Fibroblast of skin of left quadriceps (primary cell): ENCODE measurements around the gene CTCF.
"Not testable (repeated sequence)": the region's sequence is repeated elsewhere in the genome, so short reads cannot be mapped to it uniquely, and the experiment has no call there.

Source experiments
- DNase-seq, 2 experiments: peaks; one replicate each; pipeline ENCODE4 v3.0.0-alpha.2; 2013; ENCODE audit warnings: low read depth in 2 of 2

The CTCF gene

DNA sequence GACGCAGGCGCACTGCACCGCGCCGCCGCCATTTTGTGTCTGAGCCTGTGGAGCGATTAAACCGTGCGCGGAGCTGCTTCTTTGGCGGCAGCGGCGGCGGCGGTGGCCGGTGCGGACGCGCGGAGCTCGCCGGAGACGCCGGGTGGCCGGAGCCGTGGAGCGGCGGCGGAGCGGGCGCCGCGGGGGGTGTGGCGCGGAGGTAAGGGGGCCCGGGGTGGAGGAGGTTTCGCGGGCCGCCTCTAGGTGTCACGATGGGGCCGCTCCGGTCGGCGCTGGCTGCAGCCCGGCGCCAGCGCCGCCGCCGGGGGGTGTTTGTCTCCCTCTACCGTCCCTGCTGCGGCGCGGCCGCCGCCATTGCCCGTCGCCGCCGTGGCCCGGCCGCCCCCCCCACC lies at the start of gene CTCF:
Gene CTCF (plus strand): TSS at position 1 of the 392 bp plus-strand sequence. CDS start 48,307 bp downstream, outside the sequence.
- DNase-seq: peak; percentile 65 to 70

- DNase-seq: not testable (repeated sequence)
These were observed 48.4 kb upstream of the CTCF start for GRCh38 chr16:67513892-67514291.

DNA sequence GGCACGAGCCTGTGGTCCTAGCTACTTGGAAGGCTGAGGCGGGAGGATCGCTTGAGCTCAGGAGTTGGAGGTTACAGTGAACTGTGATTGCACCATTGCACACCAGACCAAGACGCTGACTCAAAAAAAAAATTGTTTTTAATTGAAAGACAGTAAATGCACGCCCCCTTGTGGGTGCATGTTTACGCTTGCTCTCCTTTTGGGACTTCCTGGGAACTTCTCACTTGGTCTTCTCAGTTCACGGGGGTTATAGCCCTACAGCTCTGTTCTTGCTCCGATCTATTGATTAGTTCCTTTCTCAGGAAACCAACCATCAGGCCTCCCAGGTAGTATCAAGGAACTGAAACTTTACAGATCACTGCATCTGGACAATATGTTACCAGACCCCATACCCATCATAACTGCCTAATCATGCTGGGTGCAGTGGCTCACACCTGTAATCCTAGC lies 47.9 kb upstream of the CTCF start:
- DNase-seq: peak; percentile 58 to 60

GRCh38 chr16:67516296-67517154 lies 45.8 kb upstream of the CTCF start:
- peak; percentile 49 to 52 for DNase-seq

GRCh38 chr16:67517155-67517445 lies 45.2 kb upstream of the CTCF start:
- no peak for DNase-seq

DNA sequence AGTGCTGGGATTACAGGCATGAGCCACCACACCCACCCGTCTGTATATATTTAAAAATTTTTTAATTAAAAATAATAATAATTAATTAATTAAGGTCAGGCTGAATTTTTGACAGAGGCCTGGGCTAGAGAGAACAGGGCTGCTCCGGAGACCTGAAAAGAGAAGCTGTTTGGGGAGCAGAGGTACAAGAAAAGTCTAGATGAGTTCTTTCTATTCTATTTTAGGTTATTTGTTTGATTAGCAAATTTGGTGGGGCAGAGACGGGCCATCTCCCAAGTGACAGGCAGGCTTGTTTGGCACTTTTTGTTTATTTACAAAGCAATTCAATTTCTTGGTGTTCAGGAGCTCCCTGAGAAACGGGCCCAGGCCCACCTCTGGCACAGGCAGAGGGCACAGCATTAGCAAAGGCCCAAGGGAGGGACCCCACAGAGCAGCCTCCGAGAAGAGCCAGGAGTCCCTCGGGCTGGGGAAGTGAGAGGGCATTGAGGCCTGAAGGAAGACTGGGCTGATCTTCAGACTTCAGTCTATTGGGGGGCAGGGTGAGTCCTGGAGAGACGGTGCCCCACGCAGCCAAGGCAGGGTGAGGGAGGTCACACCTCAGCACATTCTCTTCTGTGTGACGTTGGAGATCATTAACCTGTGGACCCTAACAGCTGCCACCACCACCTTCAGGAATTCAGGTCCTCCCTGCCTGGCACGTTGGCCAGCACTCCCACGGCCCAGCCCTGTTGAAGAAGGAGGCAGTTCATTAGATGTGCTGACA lies 44.5 kb upstream of the CTCF start:
- no peak for DNase-seq

GRCh38 chr16:67518676-67519075 lies 43.6 kb upstream of the CTCF start:
- no peak for DNase-seq

- DNase-seq: no peak
These were observed 43.1 kb upstream of the CTCF start for GRCh38 chr16:67519242-67519641.

DNA sequence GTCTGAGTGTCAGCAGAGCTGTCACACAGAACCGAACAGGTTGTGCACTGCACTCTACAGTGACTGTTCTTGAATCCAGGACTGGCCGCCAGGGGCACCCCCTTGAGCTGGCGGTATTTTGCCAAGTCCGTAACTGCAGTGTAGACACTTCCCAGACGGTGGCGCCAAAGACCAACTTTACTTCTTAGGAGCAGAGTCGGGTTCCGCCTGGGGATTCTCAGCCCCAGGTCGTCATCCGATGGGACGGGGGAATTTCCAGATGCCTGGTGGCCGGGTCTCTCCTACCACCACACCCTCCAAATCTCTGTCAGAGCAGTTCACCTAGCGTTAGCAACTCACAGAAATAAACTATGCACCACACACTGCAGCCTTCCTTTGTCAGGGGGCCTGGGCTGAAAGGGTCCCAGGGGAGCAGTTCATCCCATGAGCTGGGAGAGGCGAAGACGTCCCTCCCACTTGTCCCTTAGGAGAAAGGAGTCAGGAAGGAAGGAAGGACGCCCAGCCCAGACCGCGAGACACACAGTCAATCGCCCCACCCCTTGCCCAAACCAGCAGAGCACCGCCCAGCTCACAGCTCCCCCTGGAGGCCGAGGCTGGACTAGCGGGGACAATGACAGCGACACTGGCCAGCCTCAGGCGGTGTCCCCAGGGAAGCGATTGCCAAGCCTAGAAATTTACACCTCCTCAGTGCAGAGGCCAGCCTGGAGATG lies 41.1 kb upstream of the CTCF start:
- DNase-seq: peak; percentile 88 to 91

DNA sequence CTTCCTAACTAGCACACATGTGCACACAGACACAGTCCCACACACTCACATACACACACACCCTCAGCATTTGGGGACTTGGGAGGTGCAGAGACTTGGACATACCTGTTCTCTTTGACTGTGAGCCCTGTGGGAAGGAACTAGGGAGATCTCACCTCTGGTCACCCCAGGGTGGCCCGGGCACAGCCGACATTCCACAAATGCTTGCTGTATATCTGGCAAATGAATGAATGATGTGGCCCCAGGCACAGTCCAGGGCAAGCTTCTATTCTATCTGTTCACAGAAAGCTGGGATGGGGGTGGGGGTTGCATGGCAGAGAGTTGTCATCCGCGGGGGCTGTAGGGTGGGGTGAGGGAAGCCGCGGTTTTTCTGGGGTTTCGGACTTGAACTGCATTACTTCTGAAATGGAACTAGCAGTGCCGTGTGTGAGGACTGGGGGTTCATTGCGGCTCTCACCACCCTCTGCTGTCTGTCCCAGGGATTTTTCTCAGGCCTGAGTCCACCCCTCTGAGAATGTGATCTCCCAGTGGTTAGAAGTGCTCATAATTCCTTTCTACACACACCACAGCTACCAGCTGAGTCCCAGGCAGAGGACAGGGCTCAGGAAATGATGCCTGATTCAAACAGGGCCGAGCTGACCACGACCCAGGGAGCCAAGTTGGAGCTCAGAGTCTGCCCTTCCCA lies 37.0 kb upstream of the CTCF start:
- no peak for DNase-seq

DNA sequence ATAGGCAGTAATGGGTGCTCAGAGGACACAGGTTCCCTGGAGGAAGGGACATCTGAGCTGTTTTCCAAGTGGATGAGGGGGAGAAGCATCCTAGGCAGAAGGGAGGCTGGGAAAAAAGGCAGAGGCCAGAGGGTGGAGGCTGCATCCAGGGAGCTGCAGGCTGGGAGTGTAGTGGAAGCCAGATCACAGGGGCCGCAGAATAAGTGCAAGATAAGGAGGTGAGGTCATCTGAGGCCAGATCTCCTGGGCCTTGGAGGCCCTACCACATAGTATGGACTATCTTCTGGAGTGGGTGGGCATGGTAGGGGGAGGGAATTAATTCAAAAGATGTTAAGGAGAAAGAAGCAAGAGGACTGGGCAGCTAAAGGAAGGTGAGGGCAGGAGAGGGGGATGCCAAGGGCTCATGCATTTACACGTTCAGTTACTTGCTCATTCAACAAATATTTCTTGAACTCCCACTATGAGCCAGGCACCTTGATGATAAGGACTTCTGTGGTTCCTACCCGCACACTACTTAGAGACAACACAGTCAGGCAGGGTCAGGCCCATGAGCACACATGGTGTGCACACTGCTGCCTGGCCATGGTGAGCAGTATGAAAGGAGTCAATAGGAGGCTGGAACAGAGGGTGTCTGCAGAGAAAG lies 36.1 kb upstream of the CTCF start:
- no peak for DNase-seq

DNA sequence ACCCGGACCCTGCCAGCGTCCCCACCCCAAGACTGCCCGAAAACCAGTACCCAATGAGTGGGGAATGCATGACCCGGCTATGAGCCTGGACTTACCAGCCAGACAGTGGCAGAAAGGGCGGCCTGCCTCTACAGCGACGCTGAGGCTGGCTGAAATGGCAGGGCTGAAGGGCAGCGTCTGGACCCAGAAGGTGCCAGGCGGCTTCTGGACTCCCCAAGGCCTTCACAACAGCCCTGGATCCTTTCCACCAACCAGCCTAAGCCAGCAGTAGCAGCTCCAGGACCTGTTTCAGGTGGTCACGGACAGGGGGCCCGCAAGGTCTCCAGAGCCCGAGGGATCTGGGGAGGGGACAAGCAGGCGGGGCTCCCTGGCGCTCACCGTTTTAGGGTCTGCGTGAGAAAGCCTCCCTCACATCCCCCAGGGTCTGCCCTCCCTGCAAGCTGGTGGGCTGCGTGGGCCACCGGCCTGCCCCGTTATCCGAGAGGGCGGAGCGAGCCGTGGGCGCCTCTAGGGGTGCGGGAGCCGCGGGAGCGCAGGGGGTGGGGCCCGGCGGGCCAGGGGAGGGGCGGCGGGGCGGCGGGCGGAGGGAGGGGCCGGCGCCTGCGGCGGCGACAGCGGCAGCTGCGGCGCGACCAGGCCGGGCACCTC lies 34.0 kb upstream of the CTCF start, which contains the start of gene RIPOR1:
Gene RIPOR1 (plus strand): TSS at position 608 of the 648 bp plus-strand sequence. CDS start 9,618 bp downstream, outside the sequence.
- DNase-seq: no peak

DNA sequence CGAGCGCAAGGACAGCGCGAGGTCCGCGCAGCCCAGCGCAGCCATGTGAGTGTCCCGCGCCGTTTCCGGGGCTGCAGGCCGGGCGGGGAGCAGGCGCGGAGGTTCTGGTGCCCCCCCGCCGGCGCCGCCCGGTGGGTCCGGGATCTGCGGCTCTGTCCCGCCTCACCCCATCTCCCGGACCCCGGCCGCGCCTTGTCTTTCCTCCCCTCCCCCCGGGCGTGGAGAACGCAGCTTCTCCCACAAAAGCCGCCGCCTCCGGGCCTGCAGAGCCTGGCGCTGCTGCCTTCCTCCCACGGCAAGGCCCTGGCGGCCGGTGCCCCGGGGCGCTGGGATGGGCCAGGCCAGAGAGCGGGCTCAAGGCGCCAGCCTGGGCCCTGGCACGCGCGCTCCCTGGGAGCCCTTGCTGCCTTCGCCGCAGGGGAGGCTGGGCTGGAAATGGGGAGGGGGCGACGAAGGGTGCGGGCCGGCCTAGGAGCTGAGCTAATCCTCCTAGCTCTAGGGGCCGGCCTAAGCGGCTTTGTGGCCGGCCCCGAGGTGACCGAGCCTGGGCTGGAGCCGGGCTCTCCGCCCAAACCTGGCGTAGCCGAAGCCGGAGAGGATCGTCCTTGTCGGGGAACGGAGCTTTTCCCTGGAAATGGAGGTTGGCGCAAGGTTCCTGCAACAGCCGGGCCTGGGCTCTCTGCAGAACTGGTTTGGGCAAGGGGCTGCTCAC lies 33.3 kb upstream of the CTCF start:
- DNase-seq: no peak

DNA sequence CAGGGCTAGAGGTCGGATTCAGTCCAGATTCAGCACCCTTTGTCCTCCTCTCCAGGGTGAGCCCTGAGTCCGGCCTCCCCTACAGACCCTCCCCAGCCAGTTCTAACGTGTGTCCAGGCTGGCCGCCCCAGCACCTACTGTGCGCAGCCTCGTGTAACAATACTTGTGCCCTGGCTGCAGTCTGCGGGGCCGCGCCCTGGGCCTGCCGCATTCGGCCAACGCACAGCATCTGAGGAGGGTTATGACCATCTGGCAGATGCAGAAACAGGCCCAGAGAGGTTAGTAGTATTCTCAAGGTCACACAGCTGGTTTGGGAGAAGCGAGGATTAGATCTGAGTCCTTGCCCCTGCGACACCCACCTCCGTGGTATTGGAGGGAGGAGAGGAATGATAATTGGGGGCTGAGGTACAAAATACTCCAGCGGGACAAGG lies 32.7 kb upstream of the CTCF start:
- no peak for DNase-seq

GRCh38 chr16:67530013-67530939 lies 32.0 kb upstream of the CTCF start:
- no peak for DNase-seq

- DNase-seq: no peak
These were observed 31.1 kb upstream of the CTCF start for GRCh38 chr16:67531247-67531646.

DNA sequence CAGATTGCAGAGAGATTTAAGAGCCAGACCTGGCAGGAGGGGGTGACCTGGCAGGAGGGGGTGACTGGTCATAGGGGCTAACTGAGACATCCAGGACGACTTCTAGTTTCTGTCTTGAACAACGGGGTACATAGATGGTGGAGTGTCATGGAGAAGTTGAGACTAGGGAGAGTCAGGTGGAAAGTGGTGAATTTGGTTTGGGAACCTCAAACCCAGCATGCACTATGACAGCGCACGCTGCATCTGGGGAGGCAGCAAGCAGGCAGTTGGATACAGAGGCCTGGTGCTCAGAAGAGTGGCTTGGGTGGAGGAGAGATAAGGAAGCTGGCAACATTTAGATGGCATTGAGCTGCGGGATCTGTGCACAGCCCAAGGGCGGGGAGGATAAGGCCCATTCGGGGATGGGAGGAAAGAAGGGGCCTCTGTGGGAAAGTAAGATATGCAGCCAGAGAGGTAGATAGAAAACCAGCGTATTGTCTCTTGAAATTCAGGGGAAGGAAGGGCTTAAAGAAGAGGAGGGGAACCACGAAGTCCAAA lies 29.2 kb upstream of the CTCF start:
- no peak for DNase-seq

DNA sequence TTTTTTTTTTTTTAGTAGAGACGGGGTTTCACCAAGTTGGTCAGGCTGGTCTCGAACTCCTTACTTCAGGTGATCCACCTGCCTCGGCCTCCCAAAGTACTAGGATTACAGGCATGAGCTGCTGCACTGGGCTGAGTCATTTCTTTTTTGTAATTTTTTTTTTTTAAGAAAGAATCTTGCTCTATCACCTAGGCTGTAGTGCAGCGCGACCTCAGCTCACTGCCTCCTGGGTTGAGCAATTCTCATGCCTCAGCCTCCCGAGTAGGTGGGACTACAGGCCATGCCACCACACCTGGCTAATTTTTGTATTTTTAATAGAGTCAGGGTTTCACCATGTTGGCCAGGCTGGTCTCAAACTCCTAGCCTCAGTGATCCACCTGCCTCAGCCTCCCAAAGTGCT lies 28.3 kb upstream of the CTCF start:
- DNase-seq: not testable (repeated sequence)

DNA sequence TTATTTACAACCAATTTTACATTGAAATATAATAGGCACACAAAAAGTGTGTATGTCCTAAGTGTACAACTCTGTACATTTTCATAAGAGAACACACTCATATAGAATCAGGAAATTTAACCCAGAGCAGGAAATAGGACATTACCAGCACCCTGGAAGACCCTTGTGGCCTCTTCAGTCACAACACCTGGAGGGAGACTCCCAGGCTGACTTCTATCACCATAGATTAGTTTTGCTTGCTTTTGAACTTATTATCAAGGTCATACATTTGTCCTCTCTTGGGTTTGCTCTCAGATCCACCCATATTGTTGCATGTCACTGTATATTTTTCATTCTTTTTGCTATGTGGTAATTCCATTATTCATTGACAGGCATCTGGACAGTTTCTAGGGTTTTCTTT lies 27.9 kb upstream of the CTCF start:
- DNase-seq: no peak
